ENCODE data around the gene PIGV.

GRCh38 chr1:26752519-26752918 is 35.2 kb upstream of the PIGV start:
- TF ChIP-seq CTCF (IDR thresholded peaks at IDR 0.05) (no peak), POLR2A (IDR thresholded peaks at IDR 0.05) (no peak)
